Kidney glomerular epithelial cell (primary cell): ENCODE data around the gene OPA3.

ENCODE experiments used
- DNase-seq: peaks from one replicate; lab custom pipeline; 2025; lab: John Stamatoyannopoulos, UW

OPA3 gene

GRCh38 chr19:45598267-45599001 lies 13.8 kb upstream of the OPA3 start:
- no peak for DNase-seq

- no peak for DNase-seq
Measured at GRCh38 chr19:45597425-45598111, 13.0 kb upstream of the OPA3 start.

DNA sequence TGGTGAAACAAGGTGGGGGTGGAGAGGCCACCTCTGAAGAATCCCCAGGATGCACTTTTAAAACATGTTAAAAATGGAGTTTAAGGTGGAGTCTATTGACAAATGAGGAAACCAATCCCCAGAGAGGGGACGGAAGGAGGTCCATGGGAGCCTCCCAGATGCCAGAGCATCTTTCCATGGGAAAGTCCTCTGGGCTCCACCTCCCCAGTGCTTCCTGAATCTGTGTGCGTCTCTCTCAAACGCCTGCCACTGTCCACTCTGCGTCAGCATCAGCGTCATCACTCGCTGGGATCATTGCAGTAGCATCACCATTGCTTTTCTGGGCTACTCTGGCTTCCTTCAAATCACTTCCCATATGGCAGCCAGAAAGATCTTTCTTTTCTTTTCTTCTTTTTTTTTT lies 11.2 kb upstream of the OPA3 start:
- DNase-seq: no peak

DNA sequence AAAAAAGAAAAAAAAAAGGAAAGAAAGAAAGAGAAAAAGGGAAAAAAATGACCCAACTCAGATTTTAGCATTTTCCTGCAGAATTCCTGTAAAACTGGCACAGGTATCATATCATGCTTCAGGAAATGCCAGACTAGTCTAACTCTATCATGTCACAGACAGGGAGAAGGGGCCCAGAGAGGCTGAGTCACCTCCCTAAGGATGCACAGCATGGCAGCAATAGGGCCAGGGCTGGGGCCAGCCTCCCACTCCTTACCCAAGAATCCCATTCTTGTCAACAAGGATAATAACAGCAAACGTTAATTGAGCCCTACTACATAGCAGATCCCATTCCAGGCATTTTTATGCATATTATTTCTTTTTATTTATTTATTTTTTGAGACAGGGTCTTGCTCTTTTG lies 8.9 kb upstream of the OPA3 start:
- DNase-seq: no peak

- DNase-seq: no peak
Measured at GRCh38 chr19:45592366-45592765, 7.8 kb upstream of the OPA3 start.

DNA sequence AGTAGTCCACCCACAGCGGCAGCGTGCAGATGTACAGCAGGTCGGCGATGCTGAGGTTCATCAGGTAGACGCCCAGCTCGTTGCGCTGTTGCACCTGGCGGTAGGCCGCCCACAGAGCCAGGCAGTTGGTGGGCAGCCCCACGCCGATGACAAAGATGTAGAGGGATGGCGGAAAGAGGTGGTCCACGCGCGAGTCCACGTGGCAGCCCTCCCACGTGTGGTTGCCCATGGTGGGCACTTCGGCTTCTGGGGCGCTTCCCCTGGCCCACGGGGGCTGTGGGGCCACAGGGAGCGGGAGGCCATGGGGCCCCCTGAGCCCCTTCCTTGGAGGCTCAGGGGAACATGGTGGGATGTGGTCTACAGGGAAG lies 7.0 kb upstream of the OPA3 start:
- no peak for DNase-seq

GRCh38 chr19:45591004-45591637 lies 6.5 kb upstream of the OPA3 start:
- peak; percentile 19 for DNase-seq

GRCh38 chr19:45590300-45591003 lies 5.8 kb upstream of the OPA3 start:
- DNase-seq: no peak

DNA sequence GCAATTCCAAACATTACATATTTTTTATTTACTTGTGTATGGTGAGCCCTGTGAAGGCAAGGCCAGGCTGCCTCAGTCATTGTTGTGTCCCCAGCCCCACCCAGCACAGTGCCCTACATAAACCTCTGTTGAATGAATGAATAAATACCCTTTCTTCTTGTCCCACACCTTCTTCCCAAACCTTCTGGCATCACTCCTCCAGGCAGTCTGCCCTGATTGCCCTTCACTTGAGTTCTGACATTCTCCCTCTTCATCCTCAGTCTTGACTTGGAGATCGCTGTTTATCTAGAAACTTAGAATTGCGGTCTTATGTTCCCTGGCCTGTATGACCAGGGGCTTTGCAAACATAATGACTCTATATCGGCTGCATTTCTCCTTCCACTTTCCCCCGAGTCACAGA lies 5.2 kb upstream of the OPA3 start:
- DNase-seq: no peak

GRCh38 chr19:45587873-45588272 lies 3.3 kb upstream of the OPA3 start:
- no peak for DNase-seq

DNA sequence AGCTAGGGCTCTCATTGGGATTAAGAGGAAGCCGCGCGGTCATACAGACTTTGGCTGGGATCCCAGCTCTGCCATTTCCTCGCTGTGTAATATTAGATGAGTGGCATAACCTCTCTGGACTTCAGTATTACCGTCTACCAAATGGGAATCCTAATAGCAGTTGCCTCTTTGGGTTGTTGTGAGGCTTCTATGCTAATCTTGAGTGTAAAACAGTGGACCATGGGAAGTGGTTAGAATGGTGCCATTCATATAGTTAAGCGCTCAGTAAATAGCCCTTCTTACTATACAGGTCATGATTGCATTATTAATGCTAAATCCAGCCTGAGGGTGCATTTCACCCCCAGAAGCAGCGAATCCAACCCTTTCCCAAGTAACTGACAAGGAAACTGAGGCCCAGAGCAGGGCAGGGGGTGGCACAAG lies 566 bp upstream of the OPA3 start:
- DNase-seq: no peak

GRCh38 chr19:45581576-45581975 lies 3.0 kb downstream of the OPA3 start:
- no peak for DNase-seq

GRCh38 chr19:45578861-45579260 lies 5.7 kb downstream of the OPA3 start:
- DNase-seq: no peak

- DNase-seq: peak; percentile 81
Measured at GRCh38 chr19:45577111-45577905, 7.3 kb downstream of the OPA3 start.

- no peak for DNase-seq
Measured at GRCh38 chr19:45576682-45577081, 7.9 kb downstream of the OPA3 start.

GRCh38 chr19:45575216-45575615 lies 9.4 kb downstream of the OPA3 start:
- DNase-seq: no peak

- no peak for DNase-seq
Measured at GRCh38 chr19:45574526-45574925, 10.1 kb downstream of the OPA3 start.

DNA sequence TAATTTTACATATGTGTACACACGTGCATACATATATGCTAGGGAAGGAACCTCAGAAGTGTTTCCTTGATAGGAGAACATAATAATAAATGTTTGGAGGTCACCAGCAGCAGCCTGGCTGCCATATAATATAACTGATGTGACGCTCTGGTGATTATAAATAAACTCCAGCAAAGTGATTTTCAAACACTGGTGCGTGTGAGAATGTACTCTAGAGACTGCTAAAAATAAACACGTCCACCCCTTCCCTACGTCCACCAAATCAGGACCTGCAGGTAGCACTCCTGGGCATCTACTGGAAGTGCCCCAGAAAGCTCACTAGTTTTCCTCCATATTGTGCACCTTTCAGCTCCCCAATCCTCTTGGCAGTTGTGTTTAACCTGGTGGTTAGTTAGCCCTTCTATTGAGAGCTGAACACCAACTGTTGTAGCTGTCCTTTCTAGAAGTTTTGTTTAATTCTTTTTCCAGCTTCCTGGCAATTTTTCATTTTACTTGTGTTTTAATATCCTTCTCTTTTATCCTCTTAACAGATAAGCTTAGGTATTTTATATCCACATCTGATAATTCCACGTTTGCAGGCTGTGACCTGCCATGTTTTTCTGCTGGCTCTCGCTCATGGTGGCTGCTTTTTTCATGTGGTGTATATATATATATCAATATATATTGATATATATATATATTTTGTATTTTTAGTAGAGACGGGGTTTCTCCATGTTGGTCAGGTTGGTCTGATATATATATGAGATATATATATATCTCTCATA lies 13.0 kb downstream of the OPA3 start:
- DNase-seq: no peak

DNA sequence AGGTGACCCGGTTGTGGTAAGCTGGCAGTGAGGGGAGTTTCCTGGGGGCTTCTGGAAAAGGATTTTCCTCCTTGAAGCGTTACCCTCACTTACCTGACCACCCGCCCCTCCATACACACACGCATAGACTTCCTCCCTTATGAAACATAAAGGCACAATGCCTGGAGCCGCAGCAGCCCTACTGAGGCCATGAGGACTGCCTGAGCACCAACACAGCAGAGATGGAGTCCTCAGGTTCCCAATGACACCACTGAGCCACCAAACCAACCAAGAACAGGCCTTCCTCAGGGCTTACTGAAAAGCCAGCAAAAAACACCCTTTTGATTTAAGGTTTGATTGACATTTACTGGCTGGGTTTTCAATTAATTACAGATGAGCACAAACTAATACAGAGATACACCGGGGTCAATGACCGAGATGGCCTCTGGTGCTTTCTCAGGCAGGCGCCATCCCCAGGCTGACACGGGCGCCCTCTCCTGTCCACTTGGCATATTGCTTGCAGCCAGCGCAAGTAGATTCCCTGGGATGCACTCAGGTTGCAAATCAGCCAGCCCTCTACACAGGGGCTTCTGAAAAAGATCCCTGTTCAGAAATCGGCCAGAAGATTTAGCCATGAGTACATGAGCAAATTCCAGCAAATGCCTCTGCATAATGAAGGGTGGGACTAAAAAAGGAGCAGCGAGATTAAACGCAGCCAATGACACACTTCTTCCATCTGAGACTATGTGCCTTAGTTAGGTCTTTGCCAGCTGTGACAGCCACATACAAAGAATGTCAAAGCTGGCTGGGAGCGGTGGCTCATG lies 14.8 kb downstream of the OPA3 start:
- DNase-seq: no peak

GRCh38 chr19:45568732-45569131 lies 15.9 kb downstream of the OPA3 start:
- peak; percentile 22 for DNase-seq
